Erythroblast (primary cell): Measurements from ENCODE around the gene AGPS.

ENCODE experiments used
- GATA1 ChIP-seq: IDR thresholded peaks from 2 replicates; pipeline ENCODE4 v1.6.1; 2011; ENCODE audit warnings: low read depth, mild to moderate bottlenecking, control low read depth, low read length, moderate library complexity
- POLR2A ChIP-seq: IDR thresholded peaks from 2 replicates; pipeline ENCODE4 v1.6.1; 2011; ENCODE audit warnings: mild to moderate bottlenecking, low read length

GRCh38 chr2:177478029-177478428 is 85.5 kb downstream of the AGPS start:
- TF ChIP-seq POLR2A (no peak), GATA1 (no peak)
